MM.1S (cell line): ENCODE data around the gene IGIP.

Experiments used
- DNase-seq: peaks from one replicate; pipeline ENCODE4 v3.0.0-alpha.2; 2015
- H2AFZ ChIP-seq: fragments of 300-600 bp; sonication (generic); 2 replicates; pipeline ENCODE4 v1.6.0; 2016; ENCODE audit warnings: antibody characterized with exemption, low read length
- H3F3A ChIP-seq: fragments of 300-600 bp; sonication (generic); 2 replicates; pipeline ENCODE4 v1.6.1; 2016; ENCODE audit warnings: mild to moderate bottlenecking, antibody characterized with exemption, low read length, moderate library complexity, mixed read lengths; ENCODE audit not compliant: insufficient read depth
- H3K27ac ChIP-seq: fragments of 300-600 bp; sonication (generic); 2 replicates; pipeline ENCODE4 v1.5.1; 2016; ENCODE audit warnings: mild to moderate bottlenecking, low read length
- H3K27me3 ChIP-seq: fragments of 300-600 bp; sonication (generic); replicated peaks from 2 replicates; pipeline ENCODE4 v1.6.0; 2016; ENCODE audit warnings: low read length; ENCODE audit not compliant: insufficient read depth
- H3K36me3 ChIP-seq: fragments of 300-600 bp; sonication (generic); replicated peaks from 2 replicates; pipeline ENCODE4 v1.6.1; 2016; ENCODE audit warnings: mild to moderate bottlenecking, low read length, mixed read lengths; ENCODE audit not compliant: insufficient read depth
- H3K4me1 ChIP-seq: fragments of 300-600 bp; sonication (generic); 2 replicates; pipeline ENCODE4 v1.6.1; 2016; ENCODE audit warnings: low read length, mixed read lengths
- H3K4me2 ChIP-seq: fragments of 300-600 bp; sonication (generic); 2 replicates; pipeline ENCODE4 v1.6.0; 2016; ENCODE audit warnings: low read depth, low read length
- H3K4me3 ChIP-seq: fragments of 300-600 bp; sonication (generic); 2 replicates; pipeline ENCODE4 v1.5.1; 2016; ENCODE audit warnings: low read length, mixed read lengths
- H3K79me2 ChIP-seq: fragments of 300-600 bp; sonication (generic); 2 replicates; pipeline ENCODE4 v1.6.1; 2016; ENCODE audit warnings: mixed run types, low read length, mixed read lengths
- H3K9ac ChIP-seq: fragments of 300-600 bp; sonication (generic); 2 replicates; pipeline ENCODE4 v1.6.1; 2016; ENCODE audit warnings: low read length, mixed read lengths
- H3K9me2 ChIP-seq: fragments of 300-600 bp; sonication (generic); replicated peaks from 2 replicates; pipeline ENCODE4 v1.6.1; 2016; ENCODE audit warnings: mild to moderate bottlenecking, low read length, mixed read lengths; ENCODE audit not compliant: insufficient read depth
- H3K9me3 ChIP-seq: fragments of 300-600 bp; sonication (generic); replicated peaks from 2 replicates; pipeline ENCODE4 v1.6.1; 2016; ENCODE audit warnings: mild to moderate bottlenecking, low read length, mixed read lengths; ENCODE audit not compliant: insufficient read depth
- H4K20me1 ChIP-seq: fragments of 300-600 bp; sonication (generic); 2 replicates; pipeline ENCODE4 v1.6.1; 2016; ENCODE audit warnings: mild to moderate bottlenecking, low read length, moderate library complexity, mixed read lengths; ENCODE audit not compliant: insufficient read depth
- CTCF ChIP-seq: fragments of 300-600 bp; sonication (generic); IDR thresholded peaks from 2 replicates; pipeline ENCODE4 v1.5.1; 2016; ENCODE audit warnings: antibody characterized with exemption, low read length, mixed read lengths
- EZH2 ChIP-seq: fragments of 300-600 bp; sonication (generic); optimal IDR thresholded peaks from 2 replicates; pipeline ENCODE3; 2017; ENCODE audit warnings: low read depth, mild to moderate bottlenecking, antibody characterized with exemption, low read length, mixed read lengths
- EZH2phosphoT487 ChIP-seq: fragments of 300-600 bp; sonication (generic); IDR thresholded peaks from 2 replicates; pipeline ENCODE4 v1.6.1; 2018; ENCODE audit warnings: antibody characterized with exemption, low read length

The IGIP gene

DNA sequence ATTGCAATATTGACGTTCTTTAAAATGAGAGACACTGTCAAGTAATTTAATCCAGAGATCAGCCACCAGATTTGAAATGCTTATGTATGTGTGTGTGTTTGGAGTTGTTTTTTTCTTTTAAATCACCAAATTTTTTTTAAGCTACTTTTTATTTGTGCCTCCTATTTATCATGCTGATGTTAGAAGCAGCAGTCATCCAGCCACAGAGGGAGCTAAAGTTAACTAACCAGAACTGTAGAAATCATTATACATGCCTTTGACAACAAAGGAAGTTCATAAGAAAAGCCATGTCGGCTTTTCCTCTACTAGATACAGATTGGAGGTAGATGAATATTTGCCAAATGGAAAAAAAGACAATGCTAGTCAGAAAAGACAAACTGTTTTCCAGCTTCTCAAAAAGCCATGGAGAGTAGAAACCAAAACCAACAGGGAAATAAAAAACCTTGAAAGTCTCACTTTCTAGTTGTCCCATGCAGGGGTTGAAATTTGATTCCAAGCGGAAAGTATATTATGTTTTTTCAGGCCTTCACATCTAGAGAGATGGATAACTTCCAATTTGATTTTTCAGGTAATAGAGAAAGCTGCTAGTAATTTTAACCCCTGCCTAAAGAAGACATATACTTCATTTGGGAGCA, 7.3 kb upstream of the IGIP start:
- Histone ChIP-seq H3K27ac (no peak overlapping the region), H4K20me1 (peaks cover 5% of the 10 kb centered on the region; the same call in 1 of the 2 replicates), H3K9ac (no peak overlapping the region), H3F3A (peaks cover 11% of the 10 kb centered on the region), H3K4me3 (no peak overlapping the region), H3K9me2 (no peaks in the 10 kb centered on the region), H3K27me3 (no peaks in the 10 kb centered on the region), H3K4me1 (peaks cover 12% of the 10 kb centered on the region; the same call in 1 of the 2 replicates), H3K36me3 (no peaks in the 10 kb centered on the region), H3K4me2 (no peak overlapping the region), H3K79me2 (peaks cover 31% of the 10 kb centered on the region), H2AFZ (no peak overlapping the region), H3K9me3 (no peaks in the 10 kb centered on the region)
- TF ChIP-seq EZH2phosphoT487 (no peak), CTCF (peak; percentile 16), EZH2 (no peak)
- DNase-seq = no peak

- Histone ChIP-seq H3K9me3 (no peaks in the 10 kb centered on the region), H3K27ac (no peak overlapping the region), H3K9ac (no peak overlapping the region), H3K4me1 (peaks cover 4% of the 10 kb centered on the region), H3K27me3 (no peaks in the 10 kb centered on the region), H2AFZ (no peak overlapping the region), H4K20me1 (no peaks in the 10 kb centered on the region; the same call in 1 of the 2 replicates), H3K79me2 (peaks cover 12% of the 10 kb centered on the region; the same call in 1 of the 2 replicates), H3K4me2 (no peak overlapping the region), H3K9me2 (no peaks in the 10 kb centered on the region), H3K4me3 (no peak overlapping the region), H3F3A (no peaks in the 10 kb centered on the region), H3K36me3 (no peaks in the 10 kb centered on the region)
- no peak for DNase-seq
- TF ChIP-seq EZH2 (no peak), EZH2phosphoT487 (no peak), CTCF (no peak)
Measured at GRCh38 chr5:140126315-140127012, 727 bp downstream of the IGIP start.

- TF ChIP-seq EZH2phosphoT487 = no peak
- TF ChIP-seq EZH2 = no peak
- no peak overlapping the region for H2AFZ ChIP-seq
- no peak overlapping the region for H3K4me3 ChIP-seq
- DNase-seq = no peak
- H3K36me3 ChIP-seq = no peaks in the 10 kb centered on the region
- H3K4me2 ChIP-seq = no peak overlapping the region
- no peaks in the 10 kb centered on the region for H3F3A ChIP-seq
- H3K9me3 ChIP-seq = no peaks in the 10 kb centered on the region
- no peak overlapping the region for H3K9ac ChIP-seq
- H3K4me1 ChIP-seq = peaks cover 9% of the 10 kb centered on the region
- peaks cover 12% of the 10 kb centered on the region; the same call in 1 of the 2 replicates for H3K79me2 ChIP-seq
- no peaks in the 10 kb centered on the region for H3K27me3 ChIP-seq
- no peak overlapping the region for H3K27ac ChIP-seq
- no peaks in the 10 kb centered on the region for H3K9me2 ChIP-seq
- no peaks in the 10 kb centered on the region for H4K20me1 ChIP-seq
Measured at GRCh38 chr5:140128376-140128775, 2.6 kb downstream of the IGIP start.
